ENCODE data around the gene MYLK4.

The MYLK4 gene

DNA sequence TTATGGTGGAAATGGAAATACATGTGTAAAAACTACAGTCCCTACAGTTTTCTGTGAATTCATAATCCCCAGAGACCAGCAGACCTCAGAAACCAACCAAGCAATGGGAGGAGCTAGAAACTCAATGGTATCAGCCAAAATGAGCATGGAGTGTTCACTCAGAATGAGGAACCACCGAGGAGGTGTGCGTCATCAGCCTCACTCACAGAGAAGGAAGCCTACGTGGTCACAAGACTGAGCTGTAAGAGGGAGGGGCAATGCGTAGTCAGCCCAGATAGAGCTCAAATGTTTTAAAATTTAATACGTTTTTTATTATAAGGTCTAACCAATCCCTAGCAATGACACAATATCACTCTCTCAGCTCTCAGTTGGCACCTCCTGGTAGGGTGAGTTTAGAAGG lies 17.4 kb downstream of the MYLK4 start:
- peak; percentile 30 for DNase-seq (ENCODE audit: low spot score)

- DNase-seq (ENCODE audit: low spot score), result no peak
These were observed 18.1 kb downstream of the MYLK4 start for GRCh38 chr6:2732503-2733089.

- no peak for DNase-seq (ENCODE audit: low spot score)
These were observed 19.3 kb downstream of the MYLK4 start for GRCh38 chr6:2731281-2731909.

DNA sequence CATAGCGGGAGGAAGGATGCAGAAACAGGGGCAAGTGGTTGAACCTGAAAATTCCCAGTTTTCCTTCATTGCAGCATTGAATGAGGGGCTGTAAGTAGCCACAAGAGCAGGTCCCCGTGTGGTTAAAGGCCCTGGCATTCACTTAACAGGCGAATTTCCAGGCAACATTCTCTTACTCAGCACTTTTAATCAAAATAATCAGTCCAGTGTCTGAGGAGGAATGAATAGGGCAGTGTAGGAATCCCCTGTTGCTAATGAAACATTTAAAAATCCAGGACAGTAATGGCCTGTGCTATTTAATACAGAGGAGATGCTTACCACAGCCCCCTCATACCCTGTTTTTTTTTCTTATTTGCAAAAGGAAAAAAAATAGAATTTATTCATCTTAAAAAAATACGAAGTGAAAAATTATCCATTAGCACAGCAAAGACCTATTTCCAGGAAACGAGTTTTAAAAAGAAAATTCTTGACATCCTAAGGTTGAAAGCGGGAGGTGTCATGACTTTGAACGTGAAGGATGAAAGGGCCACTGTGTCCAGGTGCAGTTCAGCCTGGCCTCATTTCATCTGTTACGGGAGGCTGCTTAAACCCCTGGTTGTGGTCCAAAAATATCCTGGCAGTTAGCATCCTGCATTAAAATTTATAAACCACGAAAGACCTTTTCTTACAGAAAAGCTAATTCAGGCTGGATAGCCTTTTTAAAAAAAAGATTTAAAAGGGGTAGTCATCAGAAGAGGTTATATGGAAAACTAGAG lies 20.2 kb downstream of the MYLK4 start:
- no peak for DNase-seq (ENCODE audit: low spot score)

DNA sequence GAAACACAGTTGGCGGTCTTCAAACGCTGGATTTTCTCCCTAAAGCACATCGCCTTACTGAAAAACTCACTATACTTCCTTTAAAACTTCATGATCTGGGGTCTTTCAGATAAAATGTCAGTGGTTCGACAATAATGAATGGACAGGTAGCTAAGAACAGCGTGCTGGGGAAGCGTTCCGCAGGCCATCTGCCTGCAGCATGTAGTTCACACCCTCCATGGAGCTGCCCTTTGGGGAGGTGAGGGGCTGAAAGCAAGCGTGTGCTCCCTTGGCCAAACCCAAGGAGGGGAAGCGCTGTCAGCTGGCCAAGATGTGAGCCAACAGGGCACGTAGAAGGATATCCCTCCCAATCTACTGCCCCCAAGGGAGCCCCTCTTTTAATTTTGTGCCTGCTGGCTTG lies 20.8 kb downstream of the MYLK4 start:
- DNase-seq (ENCODE audit: low spot score), result no peak

DNA sequence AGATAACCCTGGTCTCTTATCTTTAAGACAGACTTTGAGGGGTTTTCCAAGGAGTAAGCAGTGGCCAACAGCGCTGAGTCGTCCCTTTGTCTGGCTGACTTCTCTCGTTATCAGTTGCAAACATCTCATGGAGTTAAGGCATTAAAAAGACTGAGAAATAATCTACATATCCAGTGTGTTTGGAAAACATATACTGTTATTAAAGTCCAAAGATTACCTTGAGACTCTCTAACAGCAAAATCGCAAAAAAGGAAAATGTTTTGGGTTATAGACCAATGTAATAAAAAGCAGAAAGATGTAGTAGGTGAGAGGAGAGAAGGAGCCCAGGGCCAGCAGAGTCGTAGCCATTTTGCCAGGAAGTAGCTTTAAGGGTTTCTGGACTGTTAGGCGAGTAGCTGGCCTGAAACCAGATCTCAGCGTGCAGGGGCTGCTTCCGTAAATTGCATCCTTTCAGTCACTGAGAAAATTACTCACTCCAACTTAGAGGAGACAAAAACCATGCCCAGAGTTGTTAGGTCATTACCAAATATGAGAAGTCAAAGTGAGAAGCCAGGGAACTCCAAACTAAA lies 24.6 kb downstream of the MYLK4 start:
- DNase-seq (ENCODE audit: low spot score), result no peak

GRCh38 chr6:2725364-2725988 lies 25.2 kb downstream of the MYLK4 start:
- no peak for DNase-seq (ENCODE audit: low spot score)

DNA sequence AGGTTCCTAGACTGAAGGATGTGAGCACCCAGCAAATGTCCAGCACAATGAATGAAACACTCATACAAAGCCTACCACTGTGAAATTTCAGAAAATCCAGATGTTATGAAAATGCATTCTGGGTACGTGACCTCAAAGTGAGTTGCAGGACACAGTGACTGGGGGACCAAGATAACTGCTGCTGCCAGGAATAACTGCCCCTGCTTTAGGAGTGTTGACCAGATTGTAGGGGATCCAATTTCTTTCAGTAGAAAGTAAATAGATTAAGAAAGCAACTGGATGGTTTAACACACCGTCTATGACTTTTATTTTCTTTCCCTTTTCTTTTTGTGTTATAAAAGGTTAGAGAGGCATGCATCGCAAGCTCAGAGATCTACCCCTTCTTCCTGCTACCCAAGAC lies 29.5 kb downstream of the MYLK4 start:
- DNase-seq (ENCODE audit: low spot score), result no peak

DNA sequence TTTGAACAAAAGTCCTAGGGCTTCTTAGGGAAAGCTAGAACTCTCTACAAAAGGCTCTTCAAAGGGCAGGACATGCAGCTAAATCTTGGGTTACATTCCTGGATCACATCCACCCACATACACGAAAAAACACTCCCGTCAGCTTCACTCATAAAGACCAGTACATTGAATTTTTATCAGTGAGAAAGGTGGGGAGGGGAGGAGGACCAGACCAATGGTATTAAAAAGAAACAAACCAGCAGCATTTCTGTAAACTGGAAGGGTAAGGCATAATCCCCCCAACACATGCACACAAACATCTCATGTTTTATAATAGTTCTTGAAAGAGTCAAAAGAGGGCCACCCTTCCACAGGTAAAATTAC lies 31.6 kb downstream of the MYLK4 start:
- no peak for DNase-seq (ENCODE audit: low spot score)

GRCh38 chr6:2718334-2719092 lies 32.2 kb downstream of the MYLK4 start:
- DNase-seq (ENCODE audit: low spot score), result no peak

- no peak for DNase-seq (ENCODE audit: low spot score)
These were observed 33.6 kb downstream of the MYLK4 start for GRCh38 chr6:2716936-2717700.

DNA sequence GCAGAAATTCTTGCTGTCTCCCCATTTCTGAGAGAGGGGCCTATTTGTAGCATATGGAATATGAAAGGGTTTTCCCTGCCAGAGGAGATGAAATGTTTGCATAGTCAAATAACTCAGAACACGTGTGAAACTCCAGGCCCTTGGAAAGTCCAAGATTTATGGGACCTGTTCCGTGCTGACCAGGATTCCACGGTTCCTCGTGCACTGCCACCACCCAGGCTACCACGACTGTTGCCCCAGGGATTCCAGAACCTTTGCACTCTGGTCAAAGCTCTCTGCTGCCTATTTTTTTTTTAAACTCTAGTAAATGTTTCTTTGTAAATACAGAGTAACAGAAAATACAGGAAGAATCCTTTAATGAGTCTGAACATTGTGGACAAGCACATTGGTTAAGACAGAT lies 35.0 kb downstream of the MYLK4 start:
- no peak for DNase-seq (ENCODE audit: low spot score)

GRCh38 chr6:2714111-2714895 lies 36.4 kb downstream of the MYLK4 start:
- no peak for DNase-seq (ENCODE audit: low spot score)

DNA sequence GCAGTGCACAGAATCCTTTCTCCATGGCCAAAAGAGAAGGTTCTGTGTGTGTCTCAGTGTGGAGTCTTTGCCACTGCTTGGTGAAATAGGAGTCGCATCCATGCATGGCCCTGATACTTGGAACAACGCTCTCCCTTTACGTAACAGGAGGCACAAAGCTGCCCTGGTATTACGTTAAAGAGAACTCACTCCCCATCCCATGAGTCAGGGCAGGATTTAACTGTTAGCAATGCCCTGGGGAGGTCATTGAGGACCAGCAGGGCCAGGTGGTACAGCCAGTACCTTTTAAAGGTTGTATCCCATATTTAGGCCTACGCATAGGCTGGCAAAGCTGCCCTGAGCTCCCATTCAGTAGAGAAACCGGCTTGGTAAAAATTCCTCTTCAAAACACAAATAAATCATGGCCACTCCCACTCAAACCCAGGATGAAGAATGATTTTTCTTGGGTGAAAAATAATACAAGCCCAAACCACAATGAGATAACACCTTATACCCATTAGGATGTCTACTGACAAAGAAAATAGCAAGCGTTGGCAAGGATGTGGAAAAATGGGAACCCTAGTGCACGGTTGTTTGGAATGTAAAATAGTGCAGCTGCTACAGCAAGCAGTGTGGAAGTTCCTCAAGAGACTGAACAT lies 37.1 kb downstream of the MYLK4 start:
- DNase-seq (ENCODE audit: low spot score), result no peak

- DNase-seq (ENCODE audit: low spot score), result no peak
These were observed 38.6 kb downstream of the MYLK4 start for GRCh38 chr6:2712102-2712501.

DNA sequence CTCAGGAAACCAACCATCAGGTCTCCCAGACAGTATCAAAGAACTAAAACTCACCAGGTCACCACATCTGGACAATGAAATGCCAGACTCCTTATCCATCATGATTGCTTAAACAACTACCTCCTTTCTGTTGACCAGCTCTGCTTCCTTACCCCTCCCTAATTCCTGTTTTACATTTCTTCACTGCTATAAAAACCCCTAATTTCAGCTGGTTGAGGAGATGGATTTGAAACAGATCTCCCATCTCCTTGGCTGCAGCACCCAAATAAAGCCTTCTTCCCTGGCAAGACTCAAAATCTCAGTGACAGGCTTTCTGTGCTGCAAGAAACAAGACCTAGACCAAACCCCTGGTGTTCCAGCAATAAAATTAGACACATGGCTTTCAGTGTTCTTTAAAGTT lies 40.3 kb downstream of the MYLK4 start:
- no peak for DNase-seq (ENCODE audit: low spot score)

DNA sequence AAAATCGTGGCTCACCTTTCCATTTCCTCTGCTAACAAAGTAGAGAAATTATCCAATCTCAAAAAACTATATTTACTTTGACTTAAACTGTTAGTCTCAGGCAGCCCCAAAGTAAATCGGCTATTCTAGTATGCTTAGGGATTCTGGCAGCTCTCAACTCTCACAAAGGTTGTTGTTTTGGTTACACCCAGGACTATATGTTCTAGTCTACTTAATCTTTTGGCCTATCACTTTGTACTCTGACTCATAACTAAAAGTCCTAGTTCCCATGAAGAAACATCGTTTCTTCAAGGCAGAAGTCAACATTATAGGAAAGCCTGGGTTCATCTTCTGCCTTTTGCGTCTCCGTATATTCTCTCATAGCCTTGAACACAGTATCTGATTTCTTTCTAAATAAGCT lies 42.3 kb downstream of the MYLK4 start:
- DNase-seq (ENCODE audit: low spot score), result no peak

DNA sequence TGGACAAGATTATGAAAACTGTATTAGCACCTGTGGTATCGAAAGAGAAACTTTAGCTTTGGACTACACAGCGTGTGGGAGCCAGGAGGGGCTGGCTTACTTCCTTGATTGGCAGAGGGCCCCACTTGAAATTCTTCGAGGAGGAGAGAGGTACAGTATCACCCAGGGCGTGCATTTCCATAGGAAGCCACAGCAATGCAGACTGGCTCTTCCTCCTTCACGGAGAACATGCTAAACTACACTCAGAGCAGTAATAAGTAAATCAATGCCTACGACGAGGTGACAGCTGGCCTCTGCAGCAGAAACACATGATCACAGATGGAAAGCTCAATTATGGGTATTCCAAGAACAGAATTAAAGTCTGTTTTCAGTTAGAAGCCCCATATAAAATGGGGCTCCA lies 44.2 kb downstream of the MYLK4 start:
- no peak for DNase-seq (ENCODE audit: low spot score)

- DNase-seq (ENCODE audit: low spot score), result no peak
These were observed 45.5 kb downstream of the MYLK4 start for GRCh38 chr6:2705256-2705655.

GRCh38 chr6:2697291-2697690 lies 53.4 kb downstream of the MYLK4 start:
- DNase-seq (ENCODE audit: low spot score), result no peak

Data from CD4-positive, alpha-beta T cell treated with Interleukin-2 at 100 ng/mL for 4 hours (primary cell).